Measurements from ENCODE around the gene PTPRO.

DNA sequence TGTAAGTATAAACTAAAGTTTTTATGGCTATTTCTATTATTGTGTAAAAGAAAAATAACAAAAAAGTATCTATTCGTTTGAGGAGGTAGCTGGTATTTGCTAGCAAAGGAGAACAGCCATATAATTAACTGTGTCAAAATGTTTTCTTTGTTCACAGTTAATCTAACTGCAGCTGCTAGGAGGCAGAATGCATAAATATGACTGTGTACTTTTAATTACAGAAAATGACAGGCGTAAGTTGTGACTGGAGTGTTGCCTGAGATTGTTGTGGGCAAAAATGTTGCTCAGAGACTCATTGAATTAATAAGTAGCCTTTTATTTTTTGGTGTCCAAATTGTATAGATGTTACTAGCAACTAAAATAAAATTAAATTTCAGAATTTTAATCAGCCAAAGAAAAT lies 33.5 kb downstream of the PTPRO start:
- TF ChIP-seq, protein P1, sequence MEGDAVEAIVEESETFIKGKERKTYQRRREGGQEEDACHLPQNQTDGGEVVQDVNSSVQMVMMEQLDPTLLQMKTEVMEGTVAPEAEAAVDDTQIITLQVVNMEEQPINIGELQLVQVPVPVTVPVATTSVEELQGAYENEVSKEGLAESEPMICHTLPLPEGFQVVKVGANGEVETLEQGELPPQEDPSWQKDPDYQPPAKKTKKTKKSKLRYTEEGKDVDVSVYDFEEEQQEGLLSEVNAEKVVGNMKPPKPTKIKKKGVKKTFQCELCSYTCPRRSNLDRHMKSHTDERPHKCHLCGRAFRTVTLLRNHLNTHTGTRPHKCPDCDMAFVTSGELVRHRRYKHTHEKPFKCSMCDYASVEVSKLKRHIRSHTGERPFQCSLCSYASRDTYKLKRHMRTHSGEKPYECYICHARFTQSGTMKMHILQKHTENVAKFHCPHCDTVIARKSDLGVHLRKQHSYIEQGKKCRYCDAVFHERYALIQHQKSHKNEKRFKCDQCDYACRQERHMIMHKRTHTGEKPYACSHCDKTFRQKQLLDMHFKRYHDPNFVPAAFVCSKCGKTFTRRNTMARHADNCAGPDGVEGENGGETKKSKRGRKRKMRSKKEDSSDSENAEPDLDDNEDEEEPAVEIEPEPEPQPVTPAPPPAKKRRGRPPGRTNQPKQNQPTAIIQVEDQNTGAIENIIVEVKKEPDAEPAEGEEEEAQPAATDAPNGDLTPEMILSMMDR (conservative IDR thresholded peaks at IDR 0.05): no peak
- TF ChIP-seq ZFX (IDR thresholded peaks at IDR 0.05): no peak
